ENCODE results near the gene PAPPA.

Gene PAPPA

GRCh38 chr9:116318468-116319374, 165.1 kb downstream of the PAPPA start:
- no peak for DNase-seq (ENCODE audit: low read depth in 2 of 2)

- DNase-seq (ENCODE audit: low read depth in 2 of 2): no peak
Observed at GRCh38 chr9:116319480-116319879, 165.9 kb downstream of the PAPPA start.

GRCh38 chr9:116320290-116320689, 166.7 kb downstream of the PAPPA start:
- no peak for DNase-seq (ENCODE audit: low read depth in 2 of 2)

GRCh38 chr9:116322521-116322920, 168.9 kb downstream of the PAPPA start:
- no peak for DNase-seq (ENCODE audit: low read depth in 2 of 2)

GRCh38 chr9:116323012-116323411, 169.4 kb downstream of the PAPPA start:
- no peak for DNase-seq (ENCODE audit: low read depth in 2 of 2)

- DNase-seq (ENCODE audit: low read depth in 2 of 2): no peak
Observed at GRCh38 chr9:116323571-116323970, 170.0 kb downstream of the PAPPA start.

GRCh38 chr9:116325924-116326323, 172.3 kb downstream of the PAPPA start:
- DNase-seq (ENCODE audit: low read depth in 2 of 2): no peak

GRCh38 chr9:116327701-116328405, 174.3 kb downstream of the PAPPA start:
- DNase-seq (ENCODE audit: low read depth in 2 of 2): no peak

- no peak for DNase-seq (ENCODE audit: low read depth in 2 of 2)
Observed at GRCh38 chr9:116329470-116329869, 175.9 kb downstream of the PAPPA start.

GRCh38 chr9:116331241-116331640, 177.7 kb downstream of the PAPPA start:
- DNase-seq (ENCODE audit: low read depth in 2 of 2): no peak

- DNase-seq (ENCODE audit: low read depth in 2 of 2): no peak
Observed at GRCh38 chr9:116332090-116332489, 178.5 kb downstream of the PAPPA start.

GRCh38 chr9:116333254-116333653, 179.7 kb downstream of the PAPPA start:
- no peak for DNase-seq (ENCODE audit: low read depth in 2 of 2)

GRCh38 chr9:116334546-116335150, 181.1 kb downstream of the PAPPA start:
- no peak for DNase-seq (ENCODE audit: low read depth in 2 of 2)

GRCh38 chr9:116335392-116335791, 181.8 kb downstream of the PAPPA start:
- no peak for DNase-seq (ENCODE audit: low read depth in 2 of 2)

- no peak for DNase-seq (ENCODE audit: low read depth in 2 of 2)
Observed at GRCh38 chr9:116336133-116336862, 182.7 kb downstream of the PAPPA start.

- no peak for DNase-seq (ENCODE audit: low read depth in 2 of 2)
Observed at GRCh38 chr9:116337015-116337414, 183.4 kb downstream of the PAPPA start.

GRCh38 chr9:116340270-116340669, 186.7 kb downstream of the PAPPA start:
- DNase-seq (ENCODE audit: low read depth in 2 of 2): no peak

- no peak for DNase-seq (ENCODE audit: low read depth in 2 of 2)
Observed at GRCh38 chr9:116342061-116342460, 188.5 kb downstream of the PAPPA start.

GRCh38 chr9:116342941-116343340, 189.3 kb downstream of the PAPPA start:
- no peak for DNase-seq (ENCODE audit: low read depth in 2 of 2)

GRCh38 chr9:116344416-116344815, 190.8 kb downstream of the PAPPA start:
- DNase-seq (ENCODE audit: low read depth in 2 of 2): no peak

GRCh38 chr9:116345393-116345792, 191.8 kb downstream of the PAPPA start:
- DNase-seq (ENCODE audit: low read depth in 2 of 2): no peak

GRCh38 chr9:116345817-116346216, 192.2 kb downstream of the PAPPA start:
- DNase-seq (ENCODE audit: low read depth in 2 of 2): no peak
